RCC 7860 (cell line): ENCODE measurements around the gene SLC22A24.
"Not testable (repeated sequence)": the region's sequence is repeated elsewhere in the genome, so short reads cannot be mapped to it uniquely, and the experiment has no call there.

Source experiments
- DNase-seq: peaks from one replicate; pipeline ENCODE4 v3.0.0-alpha.2; 2015; ENCODE audit warnings: low spot score
- FAIRE-seq: peaks from 2 replicates; lab custom pipeline; 2012; peaks lifted over from hg19 to GRCh38; lab: Jason Lieb, UNC

SLC22A24 gene, protein sequence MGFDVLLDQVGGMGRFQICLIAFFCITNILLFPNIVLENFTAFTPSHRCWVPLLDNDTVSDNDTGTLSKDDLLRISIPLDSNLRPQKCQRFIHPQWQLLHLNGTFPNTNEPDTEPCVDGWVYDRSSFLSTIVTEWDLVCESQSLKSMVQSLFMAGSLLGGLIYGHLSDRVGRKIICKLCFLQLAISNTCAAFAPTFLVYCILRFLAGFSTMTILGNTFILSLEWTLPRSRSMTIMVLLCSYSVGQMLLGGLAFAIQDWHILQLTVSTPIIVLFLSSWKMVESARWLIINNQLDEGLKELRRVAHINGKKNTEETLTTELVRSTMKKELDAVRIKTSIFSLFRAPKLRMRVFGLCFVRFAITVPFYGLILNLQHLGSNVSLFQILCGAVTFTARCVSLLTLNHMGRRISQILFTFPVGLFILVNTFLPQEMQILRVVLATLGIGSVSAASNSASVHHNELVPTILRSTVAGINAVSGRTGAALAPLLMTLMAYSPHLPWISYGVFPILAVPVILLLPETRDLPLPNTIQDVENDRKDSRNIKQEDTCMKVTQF

DNA sequence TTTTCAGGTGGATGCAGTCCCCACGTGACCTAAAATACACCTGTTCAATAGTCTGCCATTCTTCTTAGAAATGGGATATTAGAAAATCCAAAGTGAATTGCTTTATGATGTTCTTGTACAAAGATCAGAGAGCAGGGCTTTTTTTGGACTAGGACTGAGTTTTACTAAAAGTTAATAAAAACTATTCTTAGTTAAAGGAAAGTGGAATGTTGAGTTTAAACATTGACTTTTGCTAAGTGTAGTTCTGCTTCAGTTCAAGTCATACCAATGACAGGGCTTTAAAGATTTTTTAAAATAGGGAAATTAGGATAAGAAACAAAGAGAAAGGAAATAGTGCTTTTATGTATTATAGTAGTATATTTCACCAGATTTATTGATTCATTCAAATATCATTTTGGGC lies at the start of gene SLC22A24:
SLC22A24 (minus strand) TSS at position 101 of the 400 bp plus-strand sequence. CDS start 442 bp downstream, outside the sequence.
- FAIRE-seq = no peak
- DNase-seq = no peak

DNA sequence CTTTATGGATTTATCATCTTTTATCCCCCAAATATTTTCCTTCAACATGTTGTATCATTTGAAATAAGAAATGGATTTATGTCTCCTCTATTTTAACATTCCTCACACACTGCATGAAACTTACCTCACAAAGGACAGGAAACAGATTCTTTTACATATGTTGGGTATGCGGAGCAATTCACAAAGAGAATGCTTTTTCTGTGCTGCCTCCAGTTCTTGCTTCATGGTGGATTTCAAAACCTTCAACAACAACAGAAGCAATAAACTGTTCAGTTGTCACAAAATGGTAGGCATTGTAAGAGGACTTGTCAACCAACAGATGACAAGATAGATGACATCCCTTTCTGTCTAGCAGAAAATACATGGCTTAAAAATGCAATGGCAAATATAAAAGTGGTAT lies 36.5 kb upstream of the SLC22A24 start:
- DNase-seq (no peak), FAIRE-seq (no peak)

DNA sequence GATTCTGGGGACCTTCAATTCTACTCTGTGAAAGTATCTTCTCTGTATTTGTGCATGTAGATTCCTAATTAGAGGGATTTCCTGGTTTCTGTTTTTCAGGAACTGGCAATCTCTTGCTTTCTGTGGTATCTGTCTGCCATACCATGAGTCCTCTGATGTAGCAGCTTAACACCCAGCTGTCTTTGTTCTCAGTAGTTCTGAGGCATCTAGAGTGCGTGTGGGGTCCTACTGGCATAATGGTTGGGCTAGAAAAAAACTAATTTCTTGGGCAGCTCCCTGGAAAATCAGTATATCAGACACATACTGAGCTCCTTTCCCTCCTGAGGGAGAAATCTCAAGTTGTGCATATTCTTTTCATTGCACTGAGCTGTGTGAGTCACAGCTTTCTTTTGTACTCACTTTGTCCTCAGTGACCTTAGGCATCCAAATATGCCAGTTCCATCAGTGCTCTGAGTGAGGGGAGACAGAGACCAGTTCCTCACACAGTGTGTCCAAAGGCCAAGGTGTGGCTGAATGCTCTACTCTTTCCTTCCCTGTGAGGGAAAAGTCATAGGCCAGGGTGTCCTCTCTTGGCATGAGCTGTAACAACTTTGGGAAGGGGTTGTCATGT lies 35.5 kb upstream of the SLC22A24 start:
- DNase-seq (no peak), FAIRE-seq (no peak)

DNA sequence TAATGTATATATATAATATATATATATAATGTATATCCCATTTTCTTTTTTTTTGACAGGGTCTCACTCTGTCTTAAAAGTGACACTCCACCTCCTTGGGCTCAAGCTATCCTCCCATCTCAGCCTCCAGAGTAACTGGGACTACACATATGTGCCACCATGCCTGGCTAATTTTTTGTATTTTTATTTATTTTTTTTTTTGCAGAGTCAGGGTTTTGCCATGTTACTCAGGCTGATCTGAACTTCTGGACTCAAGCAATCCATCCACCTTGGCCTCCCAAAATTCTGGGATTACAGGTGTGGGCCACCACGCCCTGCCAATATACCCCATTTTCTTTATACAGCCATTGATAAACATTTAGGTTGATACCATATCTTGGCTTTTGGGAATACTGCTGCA lies 33.9 kb upstream of the SLC22A24 start:
- FAIRE-seq = no peak
- no peak for DNase-seq

DNA sequence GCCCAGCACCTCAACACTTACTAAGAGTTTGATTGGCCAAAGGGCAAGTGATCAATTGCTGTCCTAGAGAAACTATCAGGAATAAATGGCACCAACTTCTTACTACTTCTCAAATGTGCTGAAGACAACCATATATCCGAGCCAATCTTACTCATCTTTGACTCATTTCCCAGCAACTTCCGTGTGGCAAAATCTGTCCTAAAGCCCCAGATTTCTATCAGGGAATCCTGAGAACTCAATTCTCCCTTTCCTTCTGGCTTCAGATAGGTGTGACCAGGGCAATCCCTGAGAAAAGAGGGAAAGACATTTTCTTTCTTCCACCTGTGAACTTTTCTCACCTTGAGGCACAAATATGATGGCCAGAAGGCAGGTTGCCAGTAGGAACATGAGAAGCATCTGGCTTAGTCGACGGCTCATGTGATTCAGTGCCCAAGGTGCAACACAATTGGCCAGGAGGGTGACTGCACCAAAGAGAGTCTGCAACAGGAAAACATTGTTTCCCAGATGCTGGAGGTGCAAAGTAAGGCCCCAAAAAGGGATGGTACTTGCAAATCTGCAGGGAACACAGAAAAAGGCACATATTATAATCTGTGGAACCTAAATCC lies 21.8 kb upstream of the SLC22A24 start:
- FAIRE-seq (no peak), DNase-seq (no peak)

DNA sequence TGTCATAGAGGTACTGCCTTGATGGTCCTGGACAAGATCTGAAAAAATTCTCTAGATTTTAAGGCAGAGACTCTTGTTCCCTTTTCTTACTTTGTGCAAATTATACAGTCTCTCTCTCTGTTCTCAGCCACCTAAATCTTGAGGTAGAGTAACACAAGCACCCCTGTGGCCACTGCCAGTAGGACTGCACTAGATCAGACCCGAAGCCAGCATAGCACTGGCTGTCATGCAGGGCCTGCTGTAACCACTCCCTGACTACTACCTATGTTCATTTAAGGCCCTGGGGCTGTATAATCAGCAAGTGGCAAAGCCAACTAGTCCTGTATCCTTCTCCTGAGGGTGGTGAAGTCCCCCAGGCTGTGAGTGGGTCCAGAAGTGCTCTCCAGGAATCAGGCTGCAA lies 11.8 kb upstream of the SLC22A24 start:
- no peak for DNase-seq
- FAIRE-seq = no peak

DNA sequence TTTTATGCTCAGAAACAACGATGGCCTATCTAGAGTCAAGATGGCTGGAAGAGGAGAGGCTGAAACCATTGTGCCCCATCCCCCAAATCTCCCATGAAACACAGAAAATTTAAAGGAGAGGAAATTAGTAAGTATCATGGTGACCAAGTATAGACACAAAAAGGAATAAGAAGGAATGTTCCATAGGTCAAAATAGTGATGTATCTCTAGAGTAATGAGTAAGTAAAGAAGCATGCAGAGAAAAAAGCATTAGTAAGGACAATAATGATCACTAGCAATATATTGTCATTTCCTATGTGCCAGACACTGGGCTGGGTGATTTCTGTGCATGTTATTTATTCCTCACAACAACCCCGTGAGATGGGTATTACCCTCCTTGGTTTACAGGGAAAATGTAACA lies 2.6 kb upstream of the SLC22A24 start:
- no peak for FAIRE-seq
- DNase-seq = no peak

DNA sequence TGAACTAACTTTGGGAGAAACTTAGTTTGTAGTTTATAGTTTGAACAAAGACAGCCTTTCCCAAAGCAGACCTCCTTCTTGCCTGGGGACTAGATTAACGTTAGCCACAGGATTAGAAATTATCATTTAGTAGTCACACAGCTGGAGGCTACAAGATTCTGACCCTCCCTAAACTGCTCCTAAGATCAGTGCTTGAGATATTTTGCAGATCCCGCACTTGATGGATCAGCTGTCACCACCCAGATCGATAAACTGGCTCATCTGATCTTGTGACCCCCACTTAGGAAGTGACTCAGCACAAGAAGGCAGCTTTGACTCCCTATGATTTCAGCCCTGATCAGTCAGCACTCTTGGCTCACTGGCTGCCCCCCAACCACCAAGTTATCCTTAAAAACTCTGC lies 1.6 kb downstream of the SLC22A24 start:
- FAIRE-seq = no peak
- DNase-seq = no peak

DNA sequence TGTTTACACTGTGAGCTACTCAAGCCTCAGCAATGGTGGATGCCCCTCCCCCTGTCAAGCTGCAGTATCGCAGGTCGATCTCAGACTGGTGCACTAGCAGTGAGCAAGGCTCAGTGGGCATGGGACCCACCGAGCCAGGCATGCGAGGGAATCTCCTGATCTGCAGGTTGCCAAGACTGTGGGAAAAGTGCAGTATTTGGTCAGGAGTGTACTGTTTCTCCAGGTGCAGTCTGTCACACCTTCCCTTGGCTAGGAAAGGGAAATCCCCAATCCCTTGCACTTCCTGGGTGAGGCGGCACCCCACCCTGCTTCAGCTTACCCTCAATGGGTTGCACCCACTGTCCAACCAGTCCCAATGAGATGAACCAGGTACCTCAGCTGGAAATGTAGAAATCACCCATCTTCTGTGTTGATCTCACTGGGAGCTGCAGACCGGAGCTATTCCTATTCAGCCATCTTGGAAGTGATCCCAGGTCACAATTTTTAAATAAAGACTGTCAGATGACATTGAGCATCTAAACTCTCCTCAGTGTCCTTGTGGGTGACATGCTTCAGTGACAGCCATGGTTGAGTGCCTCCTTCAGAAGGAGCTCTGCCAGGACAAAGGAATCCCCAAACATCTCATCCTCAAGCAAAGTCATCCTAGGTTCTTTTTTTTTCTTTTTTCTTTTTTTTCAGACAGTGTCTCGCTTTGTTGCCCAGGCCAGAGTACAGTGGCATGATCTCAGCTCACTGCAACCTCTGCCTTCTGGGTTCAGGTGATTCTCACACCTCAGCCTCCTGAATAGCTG lies 10.8 kb downstream of the SLC22A24 start:
- no peak for FAIRE-seq
- DNase-seq = no peak

DNA sequence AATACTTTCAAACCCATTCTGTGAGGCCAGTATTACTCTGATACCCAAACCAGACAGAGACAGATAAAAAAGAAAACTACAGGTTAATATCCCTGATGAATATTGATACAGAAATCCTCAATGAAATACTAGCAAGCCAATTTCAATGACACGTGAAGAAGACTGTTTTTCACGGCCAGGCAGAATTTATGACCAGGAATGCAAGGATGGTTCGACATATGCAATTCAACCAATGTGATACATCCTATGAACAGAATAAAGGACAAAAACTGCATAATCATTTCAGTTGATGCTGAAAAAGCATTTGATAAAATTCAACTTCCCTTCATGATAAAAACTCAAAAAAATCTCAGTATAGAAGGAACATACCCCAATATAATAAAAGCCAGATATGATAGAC lies 44.5 kb downstream of the SLC22A24 start:
- no peak for FAIRE-seq

DNA sequence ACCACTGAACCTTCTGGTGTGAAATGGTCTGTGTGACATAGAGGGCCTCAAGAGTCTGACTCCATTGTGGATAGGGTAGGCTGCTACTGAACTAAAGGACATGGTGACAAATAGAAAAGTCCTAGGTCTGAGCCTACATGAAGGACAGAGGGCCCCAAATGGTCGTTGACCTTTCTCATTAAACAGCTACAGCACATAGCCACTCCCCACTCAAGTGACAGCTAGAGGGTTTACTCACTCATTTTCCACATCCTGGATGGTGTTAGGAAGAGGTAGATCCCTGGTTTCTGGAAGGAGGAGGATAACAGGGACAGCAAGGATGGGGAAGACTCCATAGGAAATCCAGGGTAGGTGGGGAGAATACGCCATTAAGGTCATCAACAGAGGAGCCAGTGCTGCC lies 63.3 kb downstream of the SLC22A24 start:
- DNase-seq (no peak), FAIRE-seq (no peak)

More for the DNA sequence above, 44.5 kb downstream of the SLC22A24 start:
- no peak for DNase-seq

DNA sequence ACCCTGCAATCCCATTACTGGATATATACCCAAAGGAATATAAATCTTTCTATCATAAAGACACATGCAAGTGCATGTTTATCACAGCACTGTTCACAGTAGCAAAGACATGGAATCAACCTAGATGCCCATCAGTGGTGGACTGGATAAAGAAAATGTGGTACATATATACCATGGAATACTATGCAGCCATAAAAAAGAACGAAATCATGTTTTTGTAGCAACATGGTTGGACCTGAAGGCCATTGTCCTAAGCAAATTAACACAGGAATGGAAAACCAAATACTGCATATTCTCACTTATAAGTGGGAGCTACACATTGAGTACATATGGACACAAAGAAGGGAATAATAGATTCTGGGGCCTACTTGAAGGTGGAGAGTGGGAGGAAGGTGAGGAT lies 97.8 kb downstream of the SLC22A24 start:
- not testable (repeated sequence) for DNase-seq, FAIRE-seq

DNA sequence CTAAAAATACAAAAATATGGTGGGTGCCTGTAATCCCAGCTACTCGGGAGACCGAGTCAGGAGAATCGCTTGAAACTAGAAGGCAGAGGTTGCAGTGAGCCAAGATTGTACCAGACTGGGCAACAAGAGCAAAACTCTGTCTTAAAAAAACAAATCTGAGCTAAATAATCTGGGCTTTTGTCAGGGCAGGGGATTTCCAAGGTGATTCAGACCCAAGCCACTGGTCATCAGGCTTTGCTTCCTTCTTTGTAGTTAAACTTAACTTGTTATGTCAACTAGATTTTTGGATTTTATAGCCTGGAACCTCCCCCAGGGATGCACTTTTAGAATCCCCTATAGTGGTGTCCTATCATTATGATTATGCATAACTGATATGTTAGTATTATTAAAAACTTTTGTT lies 101.4 kb downstream of the SLC22A24 start:
- DNase-seq = no peak
- FAIRE-seq = no peak

DNA sequence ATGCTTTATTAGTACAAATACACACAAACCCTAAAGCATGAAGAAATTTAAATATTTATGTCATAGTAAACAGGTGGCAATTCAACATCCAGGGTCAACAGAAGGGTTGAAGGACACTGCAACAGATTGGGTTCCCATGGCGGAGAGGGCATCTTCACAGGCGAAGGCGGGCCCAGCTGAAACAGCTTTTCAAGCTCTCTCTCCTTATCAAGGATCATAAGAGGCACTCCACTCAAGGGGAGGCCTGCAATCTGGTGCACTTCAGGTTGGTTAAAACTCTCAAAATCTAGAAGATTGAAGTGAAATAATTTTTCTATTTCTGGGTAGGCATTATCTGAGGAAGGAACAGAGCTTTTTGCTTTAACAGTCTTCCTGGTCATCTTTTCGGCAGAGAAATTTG lies 111.6 kb downstream of the SLC22A24 start:
- no peak for FAIRE-seq

More for the DNA sequence above, 111.6 kb downstream of the SLC22A24 start:
- no peak for DNase-seq
